AG08396 (cell line): Measurements from ENCODE around the gene CDH4.

Source experiments
- DNase-seq: peaks from one replicate; pipeline ENCODE4 v3.0.0; 2012; ENCODE audit warnings: low spot score, mixed read lengths

CDH4 gene

DNA sequence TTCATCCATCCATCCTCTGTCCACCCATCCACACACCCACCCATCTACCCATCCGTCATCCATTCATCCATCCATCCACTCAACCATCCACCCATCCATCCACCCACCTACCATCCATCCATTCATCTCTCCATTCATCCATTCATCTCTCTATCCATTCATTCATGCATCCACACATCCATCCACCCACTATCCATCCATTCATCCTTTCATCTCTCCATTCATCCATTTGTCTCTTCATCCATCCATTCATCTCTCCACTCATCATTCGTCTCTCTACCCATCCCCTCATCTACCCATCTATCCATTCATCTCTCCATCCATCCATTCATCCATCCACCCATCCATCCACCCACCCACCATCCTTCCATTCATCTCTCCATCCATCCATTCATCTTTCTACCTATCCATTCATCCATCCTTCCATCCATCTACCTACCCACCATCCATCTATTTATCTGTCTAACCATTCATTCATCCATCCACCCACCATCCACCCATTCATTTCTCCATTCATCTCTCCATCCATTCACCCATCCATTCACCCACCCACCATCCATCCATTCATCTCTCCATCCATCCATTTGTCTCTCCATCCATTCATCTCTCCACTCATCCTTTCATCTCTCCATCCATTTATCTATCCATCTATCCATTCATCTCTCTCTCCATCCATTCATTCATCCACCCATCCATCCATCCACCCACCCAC, 538.2 kb downstream of the CDH4 start:
- no peak for DNase-seq

DNA sequence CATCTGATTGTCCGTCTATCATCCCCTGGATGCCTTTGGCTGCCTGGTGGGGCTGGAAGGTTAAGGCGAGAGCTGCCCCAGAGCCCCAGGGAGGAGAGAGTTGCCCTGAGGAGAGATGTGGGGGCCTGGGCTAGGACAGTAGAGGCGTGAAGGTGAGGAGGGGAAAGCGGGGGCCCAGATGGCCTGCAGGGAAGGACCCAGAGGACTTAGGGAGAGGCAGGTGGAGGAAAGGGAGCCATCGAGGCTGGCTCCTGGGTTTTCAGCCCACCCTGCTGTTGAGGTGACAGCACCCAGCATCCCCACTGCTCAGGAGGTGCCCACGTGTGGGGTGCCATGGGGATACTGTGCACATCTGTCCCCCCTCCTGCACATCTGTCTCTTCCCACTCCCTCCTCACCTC, 539.9 kb downstream of the CDH4 start:
- DNase-seq: no peak

DNA sequence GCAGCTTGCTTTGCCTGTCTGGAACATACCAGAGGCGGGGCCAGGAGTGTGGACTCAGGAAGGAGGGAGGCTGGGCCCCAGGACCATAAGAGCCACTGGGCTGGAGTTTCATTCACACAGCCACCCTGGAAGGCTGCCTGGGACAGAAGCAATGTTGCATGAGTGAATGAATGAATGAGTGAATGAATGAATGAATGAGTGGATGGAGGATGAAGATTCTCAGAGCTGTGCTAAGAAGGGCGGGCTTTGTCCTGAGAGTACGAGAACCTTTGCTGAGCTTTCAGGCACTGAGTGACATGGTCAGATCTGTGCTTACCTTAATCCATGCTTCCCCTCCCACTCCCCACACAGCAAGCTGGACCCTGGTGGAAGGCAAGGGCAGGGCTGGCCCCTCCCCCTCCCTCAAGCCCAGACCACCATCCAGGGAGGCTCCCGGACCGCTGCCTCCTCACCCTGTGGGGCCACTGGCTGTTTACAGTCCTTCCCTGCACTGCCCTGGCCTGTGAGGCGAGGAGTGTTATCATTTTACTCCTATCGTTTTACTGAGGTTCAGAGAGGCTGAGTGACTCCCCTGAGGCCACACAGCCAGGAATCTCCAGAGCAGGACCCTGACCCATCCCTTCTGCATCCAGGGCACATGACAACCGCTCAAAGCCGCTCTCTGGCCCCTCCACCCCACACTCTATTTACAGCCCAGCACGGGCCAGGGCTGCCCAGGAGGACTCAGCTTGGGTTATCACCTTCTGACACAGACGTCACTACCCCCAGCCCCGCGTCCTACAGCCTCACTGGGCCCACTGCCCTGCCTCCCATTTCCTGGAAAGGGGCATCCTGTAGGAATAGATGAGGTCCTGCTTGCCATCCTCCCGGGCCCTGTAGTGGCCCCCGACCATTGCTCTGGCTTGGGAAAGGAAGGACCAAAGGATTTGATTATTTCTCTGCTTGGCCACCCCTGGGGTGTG, 543.9 kb downstream of the CDH4 start:
- DNase-seq: no peak

DNA sequence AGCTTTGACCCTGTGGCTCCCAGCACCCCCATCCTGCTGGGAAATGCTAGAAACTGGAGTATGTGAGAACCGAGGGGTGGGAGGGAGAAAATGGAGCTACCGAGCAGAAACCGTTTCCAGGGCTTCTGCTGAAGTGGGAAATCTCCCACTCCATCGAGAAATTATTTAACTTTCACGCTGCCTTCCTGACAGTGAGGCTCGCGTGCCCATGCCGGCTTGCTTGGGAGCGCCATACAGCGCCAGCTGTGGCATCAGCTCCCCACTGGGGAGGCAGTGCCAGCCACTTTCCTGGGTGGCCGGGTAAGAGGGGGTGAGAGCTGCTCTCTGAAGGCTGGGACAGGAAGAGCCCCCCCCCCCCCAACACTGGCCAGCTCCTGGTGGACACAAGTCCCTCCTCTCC, 544.7 kb downstream of the CDH4 start:
- no peak for DNase-seq

DNA sequence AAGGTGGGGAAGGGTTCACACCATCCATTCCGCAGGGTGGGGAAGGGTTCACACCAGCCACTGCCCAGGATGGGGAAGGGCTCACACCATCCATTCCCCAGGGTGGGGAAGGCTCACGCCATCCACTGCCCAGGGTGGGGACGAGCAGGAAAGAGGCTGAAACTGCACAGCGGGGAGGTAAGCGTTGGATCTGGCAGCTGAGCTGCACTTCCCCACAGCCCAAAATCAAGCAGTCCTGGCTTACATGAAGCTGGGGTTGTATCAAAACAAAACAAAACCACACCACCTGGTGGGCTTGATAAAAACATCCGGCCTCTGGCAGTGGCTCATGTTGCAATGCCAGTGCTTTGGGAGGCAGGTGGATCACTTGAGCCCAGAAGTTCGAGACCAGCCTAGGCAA, 545.1 kb downstream of the CDH4 start:
- DNase-seq: no peak

DNA sequence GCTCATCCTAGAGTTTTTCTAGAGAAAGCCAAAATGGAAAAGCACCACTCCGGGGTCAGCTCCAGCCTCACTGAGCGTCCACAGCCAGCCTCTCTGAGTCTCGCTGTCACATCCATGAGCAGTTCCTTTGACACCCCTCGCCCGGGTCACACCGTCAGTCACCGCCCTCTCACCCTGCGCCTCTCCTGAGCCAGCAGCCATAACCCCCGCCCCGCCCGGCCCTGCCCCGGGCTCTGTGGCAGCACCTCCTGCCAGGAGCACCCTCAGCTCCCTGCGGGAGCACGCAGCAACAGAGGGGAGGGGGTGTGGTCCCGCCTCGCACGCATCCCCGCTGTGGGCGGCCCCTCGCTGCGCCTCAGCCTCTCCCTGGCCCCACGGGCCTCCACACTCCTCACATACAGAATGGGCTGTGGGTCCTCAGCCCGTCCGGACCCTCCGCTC, 545.9 kb downstream of the CDH4 start:
- no peak for DNase-seq

DNA sequence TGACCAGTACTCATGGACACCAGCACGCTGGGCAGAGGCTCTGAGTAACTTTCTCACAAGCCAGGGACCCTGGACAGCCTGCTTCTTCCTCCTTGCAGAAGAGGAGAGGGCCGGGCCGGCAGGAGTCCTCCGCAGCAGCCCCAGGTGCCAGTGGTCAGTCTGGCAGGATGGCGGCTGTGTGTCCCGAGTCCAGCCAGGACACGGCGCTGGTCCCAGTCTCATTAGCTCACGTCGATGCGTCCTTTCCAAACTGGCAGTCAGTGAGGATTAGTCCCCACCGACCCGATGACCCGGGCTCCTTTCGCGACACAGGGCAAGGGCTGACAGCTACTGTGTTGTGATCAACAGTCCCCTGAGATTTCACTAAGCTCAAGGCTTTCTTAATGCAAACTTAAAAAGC, 546.6 kb downstream of the CDH4 start:
- no peak for DNase-seq

DNA sequence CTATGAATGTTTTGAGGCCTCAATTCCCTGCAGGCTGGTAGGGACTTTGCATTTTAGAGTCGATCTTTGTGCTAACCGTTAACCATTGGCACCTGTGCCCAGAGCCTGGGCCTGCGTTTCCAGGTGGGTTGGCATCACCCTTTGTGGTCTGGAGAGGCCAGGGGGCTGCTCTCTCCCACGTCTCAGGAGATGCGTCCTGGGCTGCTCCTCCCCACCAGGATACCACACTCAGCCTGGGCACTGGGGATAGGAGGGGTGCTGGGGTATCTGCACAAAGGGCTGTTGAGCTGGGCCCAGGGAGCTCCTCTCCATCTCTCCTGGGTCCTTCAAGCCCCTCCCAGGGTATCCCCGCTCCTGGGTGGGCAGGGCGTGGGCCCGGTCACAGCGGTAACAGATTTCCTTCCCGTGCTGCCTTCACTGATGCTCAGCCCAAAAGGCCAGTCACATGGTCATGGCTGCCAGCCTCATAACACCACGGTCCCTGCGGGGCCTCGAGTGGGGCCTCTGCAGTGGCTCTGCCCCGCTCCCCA, 547.4 kb downstream of the CDH4 start:
- no peak for DNase-seq

DNA sequence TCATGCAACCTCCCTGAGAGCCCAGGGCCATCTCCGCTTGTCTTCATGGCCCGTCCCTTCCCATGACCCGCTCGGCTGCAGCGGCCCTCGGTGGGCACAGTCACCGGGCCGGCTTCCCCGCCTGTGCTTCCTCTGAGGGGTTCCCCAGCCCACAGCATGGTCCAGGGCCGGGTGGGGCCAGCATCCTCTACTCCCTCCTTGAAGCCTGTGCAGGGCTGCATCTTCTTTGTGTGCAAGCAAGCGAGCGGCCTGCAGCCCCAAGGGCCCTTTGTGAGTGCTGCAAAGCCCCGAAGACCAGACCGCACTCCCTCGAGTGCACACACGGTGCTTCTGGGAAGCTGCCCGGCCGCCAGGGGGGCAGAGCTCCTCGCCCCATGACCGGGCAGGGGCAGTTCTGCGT, 547.9 kb downstream of the CDH4 start:
- no peak for DNase-seq

DNA sequence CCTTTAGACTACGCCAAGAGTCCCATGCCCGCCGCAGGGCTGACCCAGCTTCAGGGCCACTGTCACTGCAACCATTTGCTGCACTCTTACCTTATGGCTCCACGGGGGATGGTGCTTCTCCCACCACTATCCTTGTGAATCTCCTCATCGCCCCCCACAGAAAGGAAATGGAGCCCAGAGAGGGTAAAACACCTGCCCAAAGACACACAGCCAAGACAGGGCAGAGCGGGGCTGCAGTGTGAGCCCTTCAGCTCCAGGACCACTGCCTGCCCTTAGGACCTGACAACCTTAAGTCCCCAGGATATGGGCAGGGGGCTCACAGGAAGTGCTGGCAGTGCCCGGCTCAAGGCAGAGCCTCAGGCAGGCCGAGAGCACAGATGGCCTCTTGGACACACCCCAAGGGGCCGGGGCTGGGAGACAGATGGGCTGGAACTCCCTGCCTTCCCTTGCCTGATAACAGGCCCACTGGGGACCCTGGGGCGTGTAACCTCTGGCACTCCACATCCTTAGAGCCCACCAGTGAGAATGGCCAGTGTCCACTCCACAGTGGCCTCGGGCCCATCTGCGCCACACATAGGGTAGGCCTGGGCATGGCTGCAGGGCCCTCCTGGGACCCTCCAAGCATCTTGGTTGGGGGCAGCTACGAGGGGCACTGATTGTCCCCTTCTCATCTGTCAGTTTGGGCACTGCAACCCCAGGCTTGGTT, 548.5 kb downstream of the CDH4 start:
- DNase-seq: no peak

DNA sequence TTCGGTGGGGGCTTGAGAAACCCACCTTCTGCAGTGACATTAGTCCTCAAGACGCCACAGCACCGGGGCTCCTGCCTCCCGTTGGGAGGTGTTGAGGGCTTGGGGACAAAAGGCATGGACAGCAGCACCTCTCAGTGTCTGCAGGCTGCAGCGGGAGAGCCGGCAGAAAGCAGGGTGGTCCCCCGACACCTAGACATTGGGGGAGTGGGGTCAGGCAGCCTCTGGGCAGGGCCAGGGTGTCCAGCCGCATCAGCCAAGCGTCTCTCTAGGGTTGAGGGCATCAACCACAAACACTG, 549.0 kb downstream of the CDH4 start:
- no peak for DNase-seq

DNA sequence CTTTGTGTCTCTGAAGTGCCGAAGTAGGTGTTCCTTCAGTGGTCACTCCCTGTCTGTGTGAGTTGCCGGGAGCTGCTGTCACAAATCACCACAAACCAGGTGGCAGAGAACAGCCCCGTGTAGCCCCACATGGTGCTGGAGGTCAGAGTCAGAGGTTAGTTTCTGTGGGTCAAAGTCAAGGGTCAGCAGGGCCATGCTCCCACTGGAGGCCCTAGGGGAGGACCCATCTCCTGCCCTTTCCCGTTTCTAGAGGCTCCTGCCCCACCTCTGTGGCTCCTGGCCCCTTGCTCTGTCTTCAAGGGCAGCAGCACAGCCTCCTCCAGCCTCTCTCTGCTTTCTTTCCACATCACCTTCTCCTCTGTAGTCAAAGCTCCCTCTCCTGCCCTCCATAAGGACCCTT, 549.4 kb downstream of the CDH4 start:
- no peak for DNase-seq

DNA sequence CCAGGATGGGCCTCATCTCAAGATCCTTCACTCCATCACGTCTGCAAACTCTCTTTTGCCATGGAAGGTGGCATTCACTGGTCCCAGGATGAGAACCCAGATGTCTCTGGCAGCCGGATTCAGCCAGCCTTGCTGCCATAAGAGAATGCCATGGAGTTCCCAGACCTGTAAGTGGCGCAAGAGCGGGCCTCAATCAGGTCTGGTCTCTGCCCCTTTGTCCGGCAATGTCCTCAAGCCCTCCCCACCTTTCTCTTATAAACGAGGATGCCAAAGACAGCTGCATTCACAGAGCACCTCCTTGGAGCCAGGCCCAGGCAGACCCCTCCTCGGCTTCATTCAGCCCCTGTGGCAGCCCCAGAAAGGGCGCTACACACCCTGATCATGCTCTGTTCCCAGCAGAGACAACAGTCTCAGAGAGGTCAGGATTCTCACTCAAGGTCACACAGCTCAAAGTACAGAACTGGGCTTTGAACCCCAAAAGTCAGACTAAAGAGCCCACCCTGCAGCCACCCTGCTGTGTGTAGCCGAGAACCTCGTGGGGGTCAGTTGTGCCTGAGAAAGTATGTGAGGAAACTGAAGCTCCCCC, 549.9 kb downstream of the CDH4 start:
- no peak for DNase-seq

DNA sequence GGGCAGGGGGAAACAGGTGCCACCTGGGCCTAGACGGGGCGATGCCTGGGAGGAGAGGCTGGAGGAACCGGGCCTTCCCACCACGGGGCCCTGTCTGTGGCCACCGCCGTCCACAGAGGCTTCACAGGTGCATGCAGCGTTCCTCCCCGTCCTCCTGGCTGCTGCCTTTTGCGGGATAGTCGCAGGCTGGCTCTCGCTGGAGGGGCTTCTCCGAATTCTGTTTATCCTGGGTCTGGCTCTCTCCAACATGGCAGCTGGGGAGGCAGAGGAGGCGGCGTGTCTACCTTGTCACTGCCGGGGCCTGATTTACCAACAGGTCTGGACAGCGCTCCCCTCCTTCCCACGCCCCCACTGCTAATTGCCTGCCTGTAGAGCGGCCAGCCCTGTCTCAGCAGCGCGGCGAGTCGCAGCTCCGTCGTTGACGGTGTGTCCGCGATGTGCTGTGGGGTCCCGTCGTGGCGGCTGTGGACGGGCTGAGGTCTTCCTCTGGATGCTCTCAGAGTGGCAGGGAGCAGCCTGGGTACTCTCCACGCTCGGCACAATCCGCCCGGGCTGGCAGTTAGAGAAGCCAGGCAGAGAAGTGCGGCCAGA, 550.8 kb downstream of the CDH4 start:
- no peak for DNase-seq

DNA sequence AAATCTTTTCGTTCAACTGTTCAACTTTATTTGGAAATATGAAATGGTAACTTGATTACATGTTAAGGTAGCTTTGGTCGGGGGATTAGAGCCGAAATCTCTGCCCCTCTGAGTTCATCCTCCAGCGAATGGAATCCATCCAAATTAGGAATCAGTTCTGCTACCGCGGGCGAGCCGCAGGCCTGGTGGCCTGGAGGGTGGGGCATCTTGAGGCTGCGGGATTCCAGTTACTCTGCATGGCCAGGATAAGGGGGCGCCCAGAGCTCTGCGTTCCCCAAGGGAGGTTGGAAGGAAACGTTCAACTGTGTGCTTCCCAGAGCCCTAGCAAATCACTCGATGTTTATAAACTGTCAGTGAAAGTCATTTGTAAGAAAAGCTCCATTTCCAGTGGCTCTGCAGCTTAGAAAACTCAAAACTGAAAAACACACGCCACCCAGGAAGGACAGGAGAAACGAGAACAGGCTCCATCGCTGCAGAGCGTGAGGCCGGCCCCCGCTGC, 551.4 kb downstream of the CDH4 start:
- DNase-seq: peak; percentile 54

DNA sequence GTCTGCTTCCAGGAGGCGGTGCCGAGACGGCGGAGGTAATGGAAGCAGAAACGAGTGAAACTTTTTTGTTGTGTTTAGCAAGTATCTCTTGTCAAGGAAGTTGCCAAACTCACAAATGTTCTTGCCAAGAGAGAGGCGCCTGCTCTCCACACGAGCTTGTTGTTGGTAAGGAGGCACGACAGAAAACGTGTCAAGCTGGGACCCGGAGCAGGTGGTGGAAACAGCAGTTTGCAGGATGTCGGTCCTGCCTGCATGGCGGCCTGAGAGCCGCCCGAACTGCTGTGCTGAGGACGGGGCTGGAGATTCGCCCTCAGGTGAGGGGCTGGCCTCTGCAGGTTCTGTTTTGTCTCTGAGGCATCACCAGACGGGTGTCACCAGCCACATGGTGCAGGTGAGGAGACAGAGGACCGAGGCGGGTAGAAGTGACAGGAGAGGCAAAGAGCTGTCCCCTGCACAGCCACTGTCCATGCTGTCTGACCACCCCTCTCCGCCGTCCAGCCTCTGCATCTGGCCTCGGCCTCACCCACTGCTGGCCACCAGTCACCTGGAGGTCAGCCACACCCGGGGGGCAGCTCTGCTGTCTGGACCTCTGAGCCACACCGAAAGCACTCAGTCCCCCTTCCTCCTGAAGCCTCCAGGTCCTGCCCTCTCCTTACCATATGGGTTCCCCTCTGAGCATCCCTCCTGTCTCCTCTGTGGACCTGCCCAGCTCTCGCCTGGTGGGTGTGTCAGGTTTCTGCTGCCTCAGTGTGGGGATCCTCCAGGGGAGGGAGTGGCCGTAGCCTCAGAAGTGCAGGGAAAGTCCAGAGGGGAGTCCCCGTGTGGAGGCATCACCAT, 552.1 kb downstream of the CDH4 start:
- peak; percentile 64 for DNase-seq

DNA sequence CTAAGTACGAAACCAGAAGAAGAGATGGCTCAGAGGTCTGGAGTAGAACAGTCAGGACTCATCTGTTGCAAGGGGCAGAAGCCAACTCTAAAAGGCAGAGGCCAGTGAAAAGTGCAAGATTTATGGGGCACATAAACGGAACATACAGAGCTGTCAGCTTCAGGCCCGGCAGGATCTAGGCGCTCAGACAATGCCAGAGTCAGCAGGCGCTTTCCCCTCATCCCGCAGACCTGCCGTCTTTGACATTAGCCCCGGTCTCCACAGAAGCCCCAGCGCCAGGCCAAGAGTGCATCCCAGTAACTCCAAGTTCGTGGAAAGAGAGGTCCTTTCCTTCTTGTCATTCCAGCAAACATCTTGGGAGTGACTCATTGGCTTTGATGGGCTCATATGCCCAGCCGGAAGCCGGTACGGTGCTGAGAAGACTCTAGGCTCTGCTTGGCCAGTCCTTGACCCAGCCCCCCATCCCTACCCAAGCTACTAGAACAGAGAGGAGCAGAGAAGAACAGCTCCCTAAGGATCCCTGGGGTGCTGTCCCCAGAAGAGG, 552.8 kb downstream of the CDH4 start:
- no peak for DNase-seq

DNA sequence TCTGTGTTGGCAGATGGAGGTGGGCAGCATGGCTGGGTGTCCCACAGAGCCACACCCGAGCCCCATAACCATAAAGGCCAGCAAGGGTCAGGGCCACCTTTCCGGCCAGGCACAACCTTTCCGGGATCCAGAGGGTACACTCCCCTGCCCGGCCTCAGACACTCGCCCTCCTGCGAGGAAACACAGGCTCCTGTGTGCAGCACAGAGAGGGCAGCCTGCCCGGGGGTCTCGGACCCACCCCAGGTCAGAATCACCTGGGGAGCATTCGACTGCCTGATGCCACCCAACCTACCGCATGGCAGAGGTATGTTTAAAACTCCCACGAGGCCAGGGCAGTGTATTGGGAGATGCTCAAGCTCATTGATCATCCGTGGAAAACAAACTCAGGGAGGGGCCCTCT, 553.3 kb downstream of the CDH4 start:
- DNase-seq: no peak

DNA sequence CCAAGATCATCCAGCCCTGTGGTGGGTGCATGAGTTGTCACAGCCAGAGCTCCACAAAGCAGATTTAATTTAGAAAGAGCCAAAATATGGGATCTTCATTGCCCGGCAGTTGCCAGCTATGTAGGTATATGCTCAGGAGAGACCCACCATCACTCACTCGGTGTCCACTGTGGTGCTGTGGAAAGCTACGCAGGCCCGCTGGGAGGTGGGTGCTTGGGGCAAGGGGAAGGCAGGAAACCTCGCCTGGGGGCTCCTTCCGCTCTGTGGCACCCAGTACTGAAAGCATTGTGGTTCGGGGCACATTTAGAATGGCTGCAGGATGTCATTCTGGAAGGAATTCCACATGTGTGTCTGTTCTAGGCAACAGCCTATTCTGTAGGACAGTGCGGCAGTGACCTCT, 553.7 kb downstream of the CDH4 start:
- DNase-seq: no peak

DNA sequence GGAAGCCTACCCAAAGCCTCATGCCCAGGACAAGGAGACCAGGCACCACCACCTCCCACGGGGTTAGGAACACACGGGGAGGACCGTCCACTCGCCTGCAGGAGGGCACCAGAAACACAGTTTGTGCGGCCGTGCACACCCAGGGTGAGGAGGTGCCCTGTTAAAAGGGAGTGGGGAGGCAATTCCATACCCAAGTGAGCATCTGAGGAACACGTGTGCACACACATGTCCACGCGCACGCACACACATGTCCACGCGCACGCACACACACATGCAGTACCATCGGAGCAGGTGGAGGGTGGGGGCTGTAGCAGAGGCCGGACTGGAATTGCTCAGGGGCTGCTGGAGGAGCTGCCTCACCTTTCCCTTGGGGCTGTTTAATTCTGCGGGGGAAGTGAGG, 554.3 kb downstream of the CDH4 start:
- DNase-seq: no peak

DNA sequence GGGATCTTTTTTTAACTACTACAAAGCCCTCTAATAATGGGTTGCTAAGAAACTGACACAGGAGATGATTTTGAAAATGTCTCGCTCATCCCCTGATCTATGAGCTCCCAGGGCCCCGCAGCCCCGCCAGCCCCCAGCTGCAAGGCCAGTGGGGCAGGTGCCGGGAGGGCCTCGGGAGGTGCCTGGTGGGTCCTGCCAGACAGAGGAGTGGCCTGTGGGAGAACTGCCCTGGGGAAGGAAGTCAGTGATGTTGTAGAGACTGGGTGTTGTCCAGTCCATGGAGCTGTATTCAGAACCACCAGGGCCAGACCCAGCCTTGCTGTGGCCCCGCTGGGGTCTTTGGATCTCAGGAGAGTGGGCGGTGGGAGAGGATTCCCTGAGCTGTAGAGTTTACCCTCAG, 554.9 kb downstream of the CDH4 start:
- no peak for DNase-seq
